Measurements from ENCODE around the gene CACFD1. TPM values are rescaled to one million over a fixed set of nuclear protein-coding genes. Genes with fewer than 3 reads are reported as not detected.

CACFD1 gene
- total and polyA plus RNA-seq, 2 of the 13 experiments (the other 11 are each of a cell fraction or from before 2014, with no cell fraction given): 13.8 to 14.6 TPM

DNA sequence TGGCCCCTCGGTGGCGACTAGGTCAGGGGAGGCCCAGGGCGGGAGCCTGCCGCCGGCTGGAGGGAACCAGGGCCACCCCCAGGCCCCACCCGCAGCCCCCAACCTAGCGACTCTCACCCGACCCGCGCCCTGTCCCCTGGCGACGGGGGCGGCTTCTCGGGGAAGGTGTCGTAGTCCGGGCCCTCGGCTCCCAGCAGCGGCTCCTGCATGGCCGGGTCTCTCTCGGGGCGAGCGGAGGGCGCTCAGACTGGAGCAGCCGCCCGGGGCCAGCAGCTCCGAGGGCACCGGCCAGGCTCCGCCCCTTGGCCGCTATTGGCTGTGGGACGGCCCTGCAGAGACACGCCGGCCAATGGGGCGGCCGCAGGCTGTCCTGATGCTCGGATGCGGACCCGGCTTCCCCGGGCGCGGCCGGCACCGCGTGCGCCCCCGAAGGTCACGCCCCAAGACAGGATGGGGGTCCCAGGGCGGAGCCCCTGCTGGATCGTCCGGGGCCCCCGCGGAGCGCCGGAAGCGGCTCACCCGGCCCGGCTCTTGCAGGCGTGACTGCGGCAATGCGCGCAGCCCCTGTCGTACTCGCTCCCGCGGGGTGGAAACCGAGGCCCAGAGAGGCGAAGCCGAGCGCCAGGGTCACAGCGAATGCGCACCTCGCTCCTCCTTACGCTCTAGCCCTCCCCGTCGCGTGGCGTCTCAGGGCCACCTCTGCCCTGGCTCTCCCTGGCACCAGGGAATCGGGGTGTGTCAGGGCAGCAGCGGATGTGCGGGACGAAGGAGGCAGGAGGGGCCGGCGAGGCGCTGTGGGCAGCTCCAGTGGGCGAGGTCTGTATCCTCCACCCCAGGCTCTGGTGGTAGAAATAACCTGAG is 19.3 kb downstream of the CACFD1 start, which contains the start of gene SLC2A6 (continued):
- TF ChIP-seq ETS1 (CRISPR knock-in tag; IDR thresholded peaks at IDR 0.05) (no peak), RBM39 (IDR thresholded peaks at IDR 0.05; ENCODE audit: low read depth, low read length, poor library complexity, severe bottlenecking) (no peak), ZNF883 (CRISPR knock-in tag; IDR thresholded peaks at IDR 0.05; ENCODE audit: not compliant biosample characterization) (no peak), GPN1 (CRISPR knock-in tag; IDR thresholded peaks at IDR 0.05; ENCODE audit: borderline replicate concordance) (no peak), ZNF343 (CRISPR knock-in tag; IDR thresholded peaks at IDR 0.05) (peak; percentile 37; the same call in 1 of the 2 replicates), ZNF296 (CRISPR knock-in tag; conservative IDR thresholded peaks at IDR 0.05) (no peak), NRL (CRISPR knock-in tag; IDR thresholded peaks at IDR 0.05; ENCODE audit: borderline replicate concordance) (0 out of 2 replicates have a peak, but pooled peaks have one; percentile 60), ZNF580 (CRISPR knock-in tag; IDR thresholded peaks at IDR 0.05; ENCODE audit: borderline replicate concordance, low read depth) (no peak; the same call in 1 of the 2 replicates), SNAI1 (CRISPR knock-in tag; IDR thresholded peaks at IDR 0.05; ENCODE audit: borderline replicate concordance) (peak; percentile 81; the same call in 1 of the 2 replicates), ZNF772 (CRISPR knock-in tag; IDR thresholded peaks at IDR 0.05) (peak; percentile 63; the same call in 1 of the 2 replicates), ZNF841 (CRISPR knock-in tag; IDR thresholded peaks at IDR 0.05; ENCODE audit: borderline replicate concordance) (no peak), MIER3 (CRISPR knock-in tag; IDR thresholded peaks at IDR 0.05; ENCODE audit: borderline replicate concordance) (no peak), MTA1 (CRISPR knock-in tag; IDR thresholded peaks at IDR 0.05; ENCODE audit: borderline replicate concordance) (peak; percentile 57; the same call in 1 of the 2 replicates), SP4 (CRISPR knock-in tag; IDR thresholded peaks at IDR 0.05) (peak; percentile 77; the same call in 1 of the 2 replicates), ZNF331 (CRISPR knock-in tag; IDR thresholded peaks at IDR 0.05) (0 out of 2 replicates have a peak, but pooled peaks have one; percentile 18), RAD21 (CRISPR knock-in tag; IDR thresholded peaks at IDR 0.05) (0 out of 2 replicates have a peak, but pooled peaks have one; percentile 11), ZNF350 (CRISPR knock-in tag; IDR thresholded peaks at IDR 0.05; ENCODE audit: borderline replicate concordance, low read depth) (no peak), CSRNP2 (CRISPR knock-in tag; conservative IDR thresholded peaks at IDR 0.05; ENCODE audit: low read depth) (no peak)
- TF ChIP-seq, protein P1, sequence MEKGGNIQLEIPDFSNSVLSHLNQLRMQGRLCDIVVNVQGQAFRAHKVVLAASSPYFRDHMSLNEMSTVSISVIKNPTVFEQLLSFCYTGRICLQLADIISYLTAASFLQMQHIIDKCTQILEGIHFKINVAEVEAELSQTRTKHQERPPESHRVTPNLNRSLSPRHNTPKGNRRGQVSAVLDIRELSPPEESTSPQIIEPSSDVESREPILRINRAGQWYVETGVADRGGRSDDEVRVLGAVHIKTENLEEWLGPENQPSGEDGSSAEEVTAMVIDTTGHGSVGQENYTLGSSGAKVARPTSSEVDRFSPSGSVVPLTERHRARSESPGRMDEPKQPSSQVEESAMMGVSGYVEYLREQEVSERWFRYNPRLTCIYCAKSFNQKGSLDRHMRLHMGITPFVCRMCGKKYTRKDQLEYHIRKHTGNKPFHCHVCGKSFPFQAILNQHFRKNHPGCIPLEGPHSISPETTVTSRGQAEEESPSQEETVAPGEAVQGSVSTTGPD (CRISPR knock-in tag; IDR thresholded peaks at IDR 0.05): no peak
- TF ChIP-seq, protein P2, sequence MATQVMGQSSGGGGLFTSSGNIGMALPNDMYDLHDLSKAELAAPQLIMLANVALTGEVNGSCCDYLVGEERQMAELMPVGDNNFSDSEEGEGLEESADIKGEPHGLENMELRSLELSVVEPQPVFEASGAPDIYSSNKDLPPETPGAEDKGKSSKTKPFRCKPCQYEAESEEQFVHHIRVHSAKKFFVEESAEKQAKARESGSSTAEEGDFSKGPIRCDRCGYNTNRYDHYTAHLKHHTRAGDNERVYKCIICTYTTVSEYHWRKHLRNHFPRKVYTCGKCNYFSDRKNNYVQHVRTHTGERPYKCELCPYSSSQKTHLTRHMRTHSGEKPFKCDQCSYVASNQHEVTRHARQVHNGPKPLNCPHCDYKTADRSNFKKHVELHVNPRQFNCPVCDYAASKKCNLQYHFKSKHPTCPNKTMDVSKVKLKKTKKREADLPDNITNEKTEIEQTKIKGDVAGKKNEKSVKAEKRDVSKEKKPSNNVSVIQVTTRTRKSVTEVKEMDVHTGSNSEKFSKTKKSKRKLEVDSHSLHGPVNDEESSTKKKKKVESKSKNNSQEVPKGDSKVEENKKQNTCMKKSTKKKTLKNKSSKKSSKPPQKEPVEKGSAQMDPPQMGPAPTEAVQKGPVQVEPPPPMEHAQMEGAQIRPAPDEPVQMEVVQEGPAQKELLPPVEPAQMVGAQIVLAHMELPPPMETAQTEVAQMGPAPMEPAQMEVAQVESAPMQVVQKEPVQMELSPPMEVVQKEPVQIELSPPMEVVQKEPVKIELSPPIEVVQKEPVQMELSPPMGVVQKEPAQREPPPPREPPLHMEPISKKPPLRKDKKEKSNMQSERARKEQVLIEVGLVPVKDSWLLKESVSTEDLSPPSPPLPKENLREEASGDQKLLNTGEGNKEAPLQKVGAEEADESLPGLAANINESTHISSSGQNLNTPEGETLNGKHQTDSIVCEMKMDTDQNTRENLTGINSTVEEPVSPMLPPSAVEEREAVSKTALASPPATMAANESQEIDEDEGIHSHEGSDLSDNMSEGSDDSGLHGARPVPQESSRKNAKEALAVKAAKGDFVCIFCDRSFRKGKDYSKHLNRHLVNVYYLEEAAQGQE (IDR thresholded peaks at IDR 0.05; ENCODE audit: borderline replicate concordance in 1 of 2, low read depth in 1 of 2, low read length in 2 of 2): no peak

Data from HepG2 (cell line).